Urothelium cell line (cell line): Measurements from ENCODE around the gene ZBTB38.

ENCODE experiments used
- DNase-seq: peaks from one replicate; pipeline ENCODE4 v3.0.0; 2011; ENCODE audit warnings: low spot score, mixed read lengths
- FAIRE-seq: peaks from 2 replicates; lab custom pipeline; 2011; peaks lifted over from hg19 to GRCh38; lab: Jason Lieb, UNC

Gene ZBTB38

DNA sequence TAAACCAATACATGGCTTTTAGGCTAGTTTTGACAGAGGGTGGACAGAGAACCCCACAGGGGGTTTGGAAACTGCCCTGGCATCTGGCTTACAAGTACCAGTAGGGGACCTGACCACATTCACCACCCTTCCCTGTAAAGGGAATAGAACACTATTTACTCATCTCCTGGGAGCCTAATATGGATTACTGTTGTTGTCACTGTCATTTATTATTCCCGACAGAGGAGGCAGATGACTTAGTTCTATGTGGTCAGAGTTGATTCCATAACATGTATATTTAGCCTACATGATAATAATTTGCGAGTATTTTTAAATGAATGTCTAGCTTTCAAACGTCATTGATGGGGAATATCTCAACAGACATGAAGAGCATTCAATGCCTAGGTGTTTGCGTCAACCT, 15.9 kb downstream of the ZBTB38 start:
- no peak for DNase-seq
- FAIRE-seq = no peak

GRCh38 chr3:141384575-141384974, 16.3 kb downstream of the ZBTB38 start:
- FAIRE-seq = no peak
- no peak for DNase-seq

- no peak for DNase-seq
- no peak for FAIRE-seq
These were observed 17.3 kb downstream of the ZBTB38 start for GRCh38 chr3:141385406-141386125.

- FAIRE-seq = no peak
These were observed 17.8 kb downstream of the ZBTB38 start for GRCh38 chr3:141386126-141386488.

GRCh38 chr3:141386611-141387111, 18.4 kb downstream of the ZBTB38 start:
- FAIRE-seq (no peak), DNase-seq (no peak)

More at GRCh38 chr3:141386126-141386488, 17.8 kb downstream of the ZBTB38 start:
- no peak for DNase-seq

- no peak for FAIRE-seq
- DNase-seq = no peak
These were observed 19.2 kb downstream of the ZBTB38 start for GRCh38 chr3:141387516-141387915.

DNA sequence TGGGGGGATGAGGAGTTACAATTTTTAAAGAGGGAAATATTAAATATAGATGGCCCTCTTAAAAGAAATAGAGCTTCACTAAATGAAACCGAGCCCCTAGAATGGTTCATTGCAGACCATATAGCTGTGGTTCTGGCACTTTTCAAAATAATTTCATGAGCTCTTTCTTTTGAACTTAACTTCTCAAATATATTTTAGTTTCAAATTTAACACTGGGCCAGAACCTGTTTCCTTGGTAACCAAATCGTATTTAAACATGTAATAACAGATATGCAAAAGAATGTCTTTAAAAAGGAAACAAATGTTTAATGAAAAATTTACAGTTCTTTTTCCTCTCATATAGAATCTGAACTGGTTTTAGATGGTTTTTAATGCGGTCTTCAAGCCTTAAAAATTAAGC, 20.1 kb downstream of the ZBTB38 start:
- no peak for FAIRE-seq

DNA sequence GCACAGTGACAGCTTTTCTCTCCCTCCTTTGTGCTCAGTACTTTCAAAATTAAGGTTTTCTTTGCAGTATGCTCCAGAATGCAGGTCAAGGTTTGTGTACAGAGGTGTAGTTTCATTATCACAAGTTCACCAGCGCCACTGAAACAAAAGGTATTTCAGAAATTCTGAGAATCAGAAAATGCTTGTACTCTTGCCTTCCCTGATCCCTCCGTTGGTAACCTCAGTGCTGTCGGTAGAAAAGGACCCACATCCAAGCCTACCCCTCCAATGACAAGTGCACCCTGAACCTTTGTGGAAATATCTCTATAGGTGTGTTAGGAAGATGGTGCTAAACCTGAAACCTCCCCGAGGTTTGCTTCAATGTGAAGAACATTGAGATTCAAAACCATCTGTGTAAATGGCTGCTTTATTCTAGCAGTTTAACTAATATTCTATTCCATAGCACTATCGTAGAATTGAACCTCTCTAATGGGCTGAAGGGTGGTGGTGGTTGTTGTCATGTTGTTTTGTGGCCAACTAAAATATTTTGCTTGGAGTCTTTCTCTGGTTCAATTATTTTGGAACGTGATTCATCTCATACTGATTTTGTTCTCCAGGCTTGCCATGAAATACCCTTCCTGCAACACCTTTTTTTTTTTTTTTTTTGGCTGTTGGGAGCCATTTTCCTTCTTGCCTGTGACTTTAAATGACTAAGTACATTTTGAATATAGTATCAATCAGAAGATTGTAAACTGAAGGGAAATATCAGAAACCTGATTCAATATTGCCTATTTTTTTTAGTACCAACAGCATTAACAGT, 20.7 kb downstream of the ZBTB38 start:
- FAIRE-seq = no peak
- no peak for DNase-seq

More for the DNA sequence above, 20.1 kb downstream of the ZBTB38 start:
- DNase-seq = no peak

- DNase-seq = no peak
- FAIRE-seq = no peak
These were observed 21.4 kb downstream of the ZBTB38 start for GRCh38 chr3:141389703-141390102.

DNA sequence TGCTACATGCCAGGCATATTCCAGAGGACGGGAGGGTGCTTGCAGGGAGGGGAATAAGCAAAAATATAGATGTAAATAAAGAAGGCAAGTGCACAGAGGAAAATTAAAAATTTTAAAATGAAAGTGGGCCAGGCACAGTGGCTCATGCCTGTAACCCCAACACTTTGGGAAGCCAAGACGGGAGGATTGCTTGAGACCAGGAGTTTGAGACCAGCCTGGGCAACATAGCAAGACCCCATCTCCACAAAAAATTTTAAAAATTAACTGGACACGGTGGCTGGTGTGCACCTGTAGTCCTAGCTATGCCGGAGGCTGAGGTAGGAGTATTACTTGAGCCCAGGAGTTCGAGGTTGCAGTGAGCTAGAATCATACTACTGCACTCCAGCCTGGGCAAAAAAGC, 22.4 kb downstream of the ZBTB38 start:
- no peak for FAIRE-seq
- DNase-seq = no peak

GRCh38 chr3:141391298-141391990, 23.1 kb downstream of the ZBTB38 start:
- DNase-seq = no peak

GRCh38 chr3:141391991-141392316, 23.6 kb downstream of the ZBTB38 start:
- FAIRE-seq = no peak
- no peak for DNase-seq

More at GRCh38 chr3:141391298-141391990, 23.1 kb downstream of the ZBTB38 start:
- FAIRE-seq = no peak

DNA sequence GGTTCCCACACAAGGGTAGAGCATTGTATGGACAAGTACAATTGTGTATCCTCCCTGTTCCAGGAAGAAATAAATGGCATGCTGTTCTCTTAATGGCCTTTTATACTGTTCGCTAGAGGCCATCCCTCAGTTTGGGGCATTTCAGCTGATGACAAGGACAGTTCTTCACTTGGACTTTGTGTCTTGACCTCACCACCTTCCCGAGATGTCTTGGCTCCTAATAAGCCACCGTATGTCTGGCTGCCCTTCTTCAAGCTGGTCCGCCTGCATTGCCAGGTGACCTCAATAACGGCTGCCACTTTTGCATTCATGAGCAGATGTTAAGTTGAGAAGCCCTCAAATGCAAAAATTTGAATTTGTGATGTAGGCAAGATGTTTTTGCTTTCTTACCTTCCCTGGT, 24.1 kb downstream of the ZBTB38 start:
- FAIRE-seq = no peak
- DNase-seq = no peak

DNA sequence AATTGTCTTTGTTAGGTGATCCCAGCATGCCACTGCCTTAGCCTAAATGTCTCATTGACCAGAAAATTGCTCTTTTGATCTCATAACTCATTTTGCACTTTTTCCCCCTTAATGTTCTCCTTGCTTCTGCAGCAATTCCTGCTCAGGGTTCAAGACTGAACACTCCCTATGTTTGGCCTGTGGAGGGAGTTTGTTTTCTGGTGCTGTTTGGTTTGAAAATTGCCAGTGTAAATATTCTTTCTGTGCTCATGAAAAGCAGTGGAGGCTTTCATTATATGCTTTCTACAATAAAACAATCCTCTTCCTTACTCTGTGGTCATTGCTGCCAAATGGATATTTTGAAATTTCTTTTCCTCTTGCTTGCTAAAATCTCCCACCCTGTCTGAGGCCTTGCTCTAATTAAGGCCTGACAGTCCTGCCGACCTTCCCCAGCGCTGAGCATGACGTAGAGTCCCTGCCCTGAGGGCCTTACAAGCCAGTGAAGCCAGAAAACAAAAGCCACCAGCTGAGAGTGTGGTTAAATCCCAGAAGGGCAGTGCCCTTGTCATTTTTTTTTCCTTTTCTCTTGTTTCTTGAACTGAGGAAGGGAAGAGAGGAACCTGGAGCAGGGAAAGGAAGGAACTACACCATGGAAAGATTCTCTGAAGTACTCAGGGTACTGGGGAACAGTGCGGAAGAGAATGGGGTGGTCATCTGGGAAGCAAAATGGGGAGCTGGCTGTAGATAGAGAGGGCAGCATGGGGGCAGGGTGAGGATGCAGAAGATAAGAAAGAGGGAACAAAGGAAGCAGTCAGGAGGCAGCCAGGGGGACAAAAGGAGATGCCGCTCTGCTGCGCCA, 24.8 kb downstream of the ZBTB38 start:
- DNase-seq = no peak
- FAIRE-seq = no peak

GRCh38 chr3:141393735-141394076, 25.4 kb downstream of the ZBTB38 start:
- FAIRE-seq (no peak), DNase-seq (no peak)

DNA sequence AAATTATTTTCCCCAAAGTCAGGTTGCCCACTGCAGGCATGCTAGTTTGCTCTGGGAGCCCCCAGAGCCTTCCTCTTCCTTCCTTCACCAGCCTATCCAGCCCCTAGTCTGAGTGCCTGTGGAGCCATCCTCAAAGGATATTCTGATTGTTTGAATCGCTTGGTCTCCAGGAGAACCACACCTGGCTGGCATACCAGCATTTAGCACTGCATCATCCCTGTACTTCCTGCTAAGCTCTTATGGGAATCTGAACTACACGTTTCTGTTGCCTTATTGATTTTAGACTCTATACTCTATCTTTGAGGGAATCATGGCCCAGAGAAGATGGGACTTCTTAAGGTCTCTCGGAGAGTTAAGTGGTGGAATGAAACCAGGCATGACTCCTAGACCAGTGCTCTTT, 26.3 kb downstream of the ZBTB38 start:
- no peak for DNase-seq
- FAIRE-seq = no peak

- no peak for DNase-seq
- FAIRE-seq = no peak
These were observed 26.8 kb downstream of the ZBTB38 start for GRCh38 chr3:141395005-141395589.

DNA sequence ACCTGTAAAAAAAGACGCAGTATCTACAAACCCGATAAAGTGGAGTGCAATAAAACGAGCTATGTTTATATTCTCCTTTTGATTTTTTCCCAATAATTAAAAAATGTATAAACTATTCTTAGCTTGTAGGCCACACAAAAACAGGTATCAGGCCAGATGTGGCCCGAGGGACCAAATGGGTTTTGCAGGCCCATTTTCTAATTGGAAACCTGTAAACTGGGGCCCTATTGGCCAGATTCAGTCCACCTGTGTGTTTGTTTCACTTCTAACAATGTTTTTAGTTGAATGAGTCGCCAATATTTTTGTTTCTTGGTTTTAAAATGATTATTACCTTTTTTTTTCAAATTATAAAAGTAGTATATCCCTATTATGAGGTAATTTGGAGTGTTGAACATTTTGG, 29.7 kb downstream of the ZBTB38 start:
- no peak for DNase-seq
- no peak for FAIRE-seq

DNA sequence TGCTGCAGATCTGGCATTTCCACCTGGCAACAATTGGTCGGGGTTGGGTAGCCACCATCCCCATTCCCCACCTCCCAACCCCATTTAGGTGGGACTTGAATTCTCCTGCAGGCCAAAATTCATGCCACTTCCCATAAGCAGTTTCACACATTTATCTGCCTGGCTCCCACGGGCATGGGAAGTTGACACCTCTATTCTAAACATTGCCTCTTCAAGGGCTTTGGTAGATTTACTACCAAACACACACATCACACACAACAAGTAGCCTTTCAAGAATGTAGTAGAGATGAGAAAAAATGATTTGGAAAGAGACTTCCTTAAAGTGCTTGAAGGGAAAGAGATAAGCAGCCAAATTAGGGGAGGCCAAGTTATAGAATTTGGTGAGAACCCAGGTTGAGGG, 30.9 kb downstream of the ZBTB38 start:
- DNase-seq = no peak
- FAIRE-seq = no peak
